DMS 273 (cell line): ENCODE data around the gene PRKCZ.
A peak's percentile ranks its signal among the peaks of the same experiment; 100 is the strongest.

Source experiments
- DNase-seq: peaks from one replicate; lab custom pipeline; 2025; ENCODE audit not compliant: unreplicated experiment; lab: John Stamatoyannopoulos, UW

Gene PRKCZ

GRCh38 chr1:2175681-2176454 lies 125.7 kb downstream of the PRKCZ start:
- DNase-seq, result no peak

- no peak for DNase-seq
Observed at GRCh38 chr1:2176615-2177014, 126.4 kb downstream of the PRKCZ start.

GRCh38 chr1:2177541-2177940 lies 127.3 kb downstream of the PRKCZ start:
- no peak for DNase-seq

GRCh38 chr1:2177946-2178538 lies 127.8 kb downstream of the PRKCZ start:
- DNase-seq, result no peak

GRCh38 chr1:2178875-2179274 lies 128.7 kb downstream of the PRKCZ start:
- DNase-seq, result no peak

- peak; percentile 71 for DNase-seq
Observed at GRCh38 chr1:2179283-2180013, 129.2 kb downstream of the PRKCZ start.

- no peak for DNase-seq
Observed at GRCh38 chr1:2180297-2181245, 130.4 kb downstream of the PRKCZ start.

- DNase-seq, result no peak
Observed at GRCh38 chr1:2181271-2181670, 131.1 kb downstream of the PRKCZ start.

GRCh38 chr1:2181752-2182151 lies 131.5 kb downstream of the PRKCZ start:
- DNase-seq, result no peak

GRCh38 chr1:2182376-2182775 lies 132.2 kb downstream of the PRKCZ start:
- DNase-seq, result no peak

- DNase-seq, result no peak
Observed at GRCh38 chr1:2183937-2184334, 133.7 kb downstream of the PRKCZ start.

GRCh38 chr1:2184531-2184930 lies 134.3 kb downstream of the PRKCZ start:
- DNase-seq, result no peak

GRCh38 chr1:2184934-2185333 lies 134.7 kb downstream of the PRKCZ start:
- DNase-seq, result no peak

- no peak for DNase-seq
Observed at GRCh38 chr1:2185880-2186855, 136.0 kb downstream of the PRKCZ start.

- no peak for DNase-seq
Observed at GRCh38 chr1:2186901-2187300, 136.7 kb downstream of the PRKCZ start.

GRCh38 chr1:2187619-2188018 lies 137.4 kb downstream of the PRKCZ start:
- DNase-seq, result no peak

- DNase-seq, result no peak
Observed at GRCh38 chr1:2188336-2188735, 138.1 kb downstream of the PRKCZ start.

GRCh38 chr1:2189459-2190425 lies 139.5 kb downstream of the PRKCZ start:
- peak; percentile 97 for DNase-seq
